Thyroid gland (tissue), 4 donors: ENCODE measurements around the gene GTF2B. TPM values are rescaled to one million over a fixed set of nuclear protein-coding genes. Genes with fewer than 3 reads are reported as not detected.
"Not testable (repeated sequence)": the region's sequence is repeated elsewhere in the genome, so short reads cannot be mapped to it uniquely, and the experiment has no call there.

ENCODE experiments used
- DNase-seq, 2 donors: peaks; one replicate each; pipeline ENCODE4 v3.0.0-alpha.2; 2019
- H3K27ac ChIP-seq, 3 donors: fragments of 200-600 bp; sonication (generic); 1 replicate in 2 of 3; 2 replicates in 1 of 3; pipeline ENCODE4 v1.5.1; 2016 to 2019; ENCODE audit warnings: mild to moderate bottlenecking in 1 of 3, moderate library complexity in 1 of 3
- H3K27me3 ChIP-seq: fragments of 200-600 bp; sonication (generic); one replicate; pipeline ENCODE4 v1.5.1; 2019
- H3K36me3 ChIP-seq, 2 donors: fragments of 200-600 bp; sonication (generic); one replicate each; pipeline ENCODE4 v1.5.1; 2016 to 2019
- H3K4me1 ChIP-seq, 2 donors: fragments of 200-600 bp; sonication (generic); one replicate each; pipeline ENCODE4 v1.5.1; 2017 to 2019
- H3K4me3 ChIP-seq, 3 donors: fragments of 200-600 bp; sonication (generic); replicated peaks in 1 of 3; 1 replicate in 2 of 3; 2 replicates in 1 of 3; pipeline ENCODE4 v1.5.1; 2016; ENCODE audit warnings: mild to moderate bottlenecking in 1 of 3
- H3K9me3 ChIP-seq: fragments of 200-600 bp; sonication (generic); one replicate; pipeline ENCODE4 v1.5.1; 2017
- POLR2A ChIP-seq, 2 donors: fragments of 450-650 bp; IDR thresholded peaks; one replicate each; pipeline ENCODE4 v1.6.1; 2017; ENCODE audit warnings: antibody characterized with exemption in 2 of 2, mild to moderate bottlenecking in 2 of 2, moderate library complexity in 1 of 2
- WGBS, 2 donors: methylation state at CpG; one replicate each; pipeline ENCODE4 v1.1.5; 2017; 5-methylcytosine and 5-hydroxymethylcytosine counted together
- intact Hi-C: fragments of 100-400 bp; cut with DNase I; formaldehyde crosslinking; loops from one replicate; pipeline ENCODE4 v1.15.1; 2023
- total RNA-seq, 4 donors: library from RNA; depleted of rRNA; stranded (reverse); fragments of >200 nt; gene quantifications; one replicate each; pipeline ENCODE4 v1.2.3, GENCODE V29; 2016
- TF ChIP-seq, protein P1 (sequence below), 6 experiments: fragments of 200-600 bp in 3 of 6; fragments of 450-650 bp in 3 of 6; sonication (generic) in 3 of 6; IDR thresholded peaks; one replicate each; pipeline ENCODE4 v1.5.1; 2016 to 2019; ENCODE audit warnings: antibody characterized with exemption in 6 of 6, mild to moderate bottlenecking in 2 of 6, inconsistent platforms in 1 of 6, moderate library complexity in 1 of 6

Gene GTF2B
- total RNA-seq, 4 donors from 2014 or later = 33.1 to 53.8 (median 39.0) TPM

- DNase-seq = no peak
- H3K27ac ChIP-seq = no peak overlapping the region
- intact Hi-C loops = no loop called here
- H3K36me3 ChIP-seq = peaks cover 0 to 18% of the 10 kb centered on the region in 2 donors
- TF ChIP-seq POLR2A (IDR thresholded peaks at IDR 0.05) = no peak
- TF ChIP-seq, protein P1, sequence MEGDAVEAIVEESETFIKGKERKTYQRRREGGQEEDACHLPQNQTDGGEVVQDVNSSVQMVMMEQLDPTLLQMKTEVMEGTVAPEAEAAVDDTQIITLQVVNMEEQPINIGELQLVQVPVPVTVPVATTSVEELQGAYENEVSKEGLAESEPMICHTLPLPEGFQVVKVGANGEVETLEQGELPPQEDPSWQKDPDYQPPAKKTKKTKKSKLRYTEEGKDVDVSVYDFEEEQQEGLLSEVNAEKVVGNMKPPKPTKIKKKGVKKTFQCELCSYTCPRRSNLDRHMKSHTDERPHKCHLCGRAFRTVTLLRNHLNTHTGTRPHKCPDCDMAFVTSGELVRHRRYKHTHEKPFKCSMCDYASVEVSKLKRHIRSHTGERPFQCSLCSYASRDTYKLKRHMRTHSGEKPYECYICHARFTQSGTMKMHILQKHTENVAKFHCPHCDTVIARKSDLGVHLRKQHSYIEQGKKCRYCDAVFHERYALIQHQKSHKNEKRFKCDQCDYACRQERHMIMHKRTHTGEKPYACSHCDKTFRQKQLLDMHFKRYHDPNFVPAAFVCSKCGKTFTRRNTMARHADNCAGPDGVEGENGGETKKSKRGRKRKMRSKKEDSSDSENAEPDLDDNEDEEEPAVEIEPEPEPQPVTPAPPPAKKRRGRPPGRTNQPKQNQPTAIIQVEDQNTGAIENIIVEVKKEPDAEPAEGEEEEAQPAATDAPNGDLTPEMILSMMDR (IDR thresholded peaks at IDR 0.05) = no peak
- 100% methylated on average over 2 of the region's 2 CpGs for WGBS, 2 donors
- no peaks in the 10 kb centered on the region for H3K4me1 ChIP-seq
- H3K4me3 ChIP-seq = no peak overlapping the region
- no peaks in the 10 kb centered on the region for H3K9me3 ChIP-seq
- no peaks in the 10 kb centered on the region for H3K27me3 ChIP-seq
These were observed 31.9 kb upstream of the GTF2B start for GRCh38 chr1:88923224-88923623.

DNA sequence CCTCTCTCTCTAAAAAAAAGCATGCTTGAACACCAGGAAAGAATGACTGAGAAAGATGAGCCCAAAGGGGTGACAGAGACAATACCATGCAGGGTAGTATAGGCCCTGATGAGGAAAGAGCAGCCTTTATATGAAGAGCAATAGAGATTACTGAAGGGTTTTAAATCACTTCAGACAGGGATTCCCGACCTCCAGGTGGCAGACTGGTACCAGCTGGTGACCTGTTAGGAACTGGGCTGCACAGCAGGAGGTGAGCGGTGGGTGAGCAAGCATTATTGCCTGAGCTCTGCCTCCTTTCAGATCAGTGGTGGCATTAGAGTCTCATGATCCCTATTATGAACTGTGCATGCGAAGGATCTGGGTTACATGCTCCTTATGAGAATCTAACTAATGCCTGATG, 30.8 kb upstream of the GTF2B start:
- intact Hi-C loops = no loop called here
- no peak overlapping the region for H3K4me3 ChIP-seq
- TF ChIP-seq, protein P1 (IDR thresholded peaks at IDR 0.05) = no peak
- no peak for TF ChIP-seq POLR2A (IDR thresholded peaks at IDR 0.05)
- 78 to 93% methylated on average over 3 of the region's 3 CpGs for WGBS, 2 donors
- H3K9me3 ChIP-seq = no peaks in the 10 kb centered on the region
- DNase-seq = no peak
- H3K27me3 ChIP-seq = no peaks in the 10 kb centered on the region
- H3K36me3 ChIP-seq = peaks cover 0 to 18% of the 10 kb centered on the region in 2 donors
- no peak overlapping the region for H3K27ac ChIP-seq
- H3K4me1 ChIP-seq = no peaks in the 10 kb centered on the region

DNA sequence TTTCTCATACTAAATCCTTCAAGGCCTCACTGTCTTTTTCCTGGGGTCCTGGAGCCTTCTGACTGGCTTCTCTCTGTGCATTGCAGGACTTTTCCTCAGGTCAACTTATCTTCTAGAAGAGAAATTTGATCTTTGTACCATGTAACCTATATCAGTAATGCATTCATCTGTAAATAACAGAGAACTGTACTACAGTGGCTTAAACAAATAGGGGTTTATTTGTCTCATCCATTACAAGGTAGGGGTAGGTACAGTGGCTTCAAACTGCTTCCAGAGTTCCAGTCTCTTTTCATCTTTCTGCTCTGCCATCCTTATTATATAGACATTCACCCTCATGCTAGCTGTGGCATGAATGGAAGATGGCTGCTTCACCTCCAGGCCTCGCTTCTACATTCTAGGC, 29.5 kb upstream of the GTF2B start:
- 100% methylated on average over 1 of the region's 1 CpG for WGBS, 2 donors
- H3K4me1 ChIP-seq = no peaks in the 10 kb centered on the region
- no peak for TF ChIP-seq POLR2A (IDR thresholded peaks at IDR 0.05)
- TF ChIP-seq, protein P1 (IDR thresholded peaks at IDR 0.05) = no peak
- intact Hi-C loops = no loop called here
- no peaks in the 10 kb centered on the region for H3K9me3 ChIP-seq
- H3K4me3 ChIP-seq = no peak overlapping the region
- peaks cover 0 to 18% of the 10 kb centered on the region in 2 donors for H3K36me3 ChIP-seq
- no peaks in the 10 kb centered on the region for H3K27me3 ChIP-seq
- DNase-seq = no peak
- no peak overlapping the region for H3K27ac ChIP-seq

- DNase-seq = no peak
- WGBS, 2 donors = 97% methylated on average over 3 of the region's 3 CpGs
- Histone ChIP-seq H3K36me3 (no peaks in the 10 kb centered on the region), H3K4me3 (no peak overlapping the region), H3K27ac (no peak overlapping the region), H3K27me3 (no peaks in the 10 kb centered on the region), H3K9me3 (no peaks in the 10 kb centered on the region), H3K4me1 (no peaks in the 10 kb centered on the region)
- intact Hi-C loops = no loop called here
- TF ChIP-seq, protein P1 (IDR thresholded peaks at IDR 0.05) = no peak
- TF ChIP-seq POLR2A (IDR thresholded peaks at IDR 0.05) = no peak
These were observed 26.1 kb upstream of the GTF2B start for GRCh38 chr1:88917321-88918025.

DNA sequence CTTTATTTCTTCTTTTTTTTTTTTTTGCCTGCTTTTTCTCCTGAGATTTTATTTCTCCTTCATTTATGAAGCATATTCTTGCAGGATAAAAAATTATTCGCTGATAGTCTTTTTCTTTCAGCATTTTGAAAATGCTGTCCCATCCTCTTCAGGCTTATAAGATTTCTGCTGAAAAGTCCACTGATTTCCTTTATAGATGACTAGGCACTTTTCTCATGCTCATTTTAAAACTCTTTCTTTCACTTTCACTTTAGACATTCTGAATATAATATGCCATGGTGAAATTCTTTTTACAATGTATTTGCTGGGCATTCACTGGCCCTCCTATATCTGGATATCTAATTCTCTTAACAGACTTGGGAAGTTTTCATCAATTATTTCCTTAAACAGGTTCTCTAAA, 25.5 kb upstream of the GTF2B start:
- Histone ChIP-seq H3K4me3 (no peak overlapping the region), H3K27ac (no peak overlapping the region), H3K36me3 (no peaks in the 10 kb centered on the region), H3K4me1 (no peaks in the 10 kb centered on the region), H3K9me3 (no peaks in the 10 kb centered on the region), H3K27me3 (no peaks in the 10 kb centered on the region)
- WGBS, 2 donors = 38 to 44% methylated on average over 1 of the region's 1 CpG
- no peak for DNase-seq
- intact Hi-C loops = no loop called here
- TF ChIP-seq POLR2A (IDR thresholded peaks at IDR 0.05) = no peak
- TF ChIP-seq, protein P1 (IDR thresholded peaks at IDR 0.05) = no peak

DNA sequence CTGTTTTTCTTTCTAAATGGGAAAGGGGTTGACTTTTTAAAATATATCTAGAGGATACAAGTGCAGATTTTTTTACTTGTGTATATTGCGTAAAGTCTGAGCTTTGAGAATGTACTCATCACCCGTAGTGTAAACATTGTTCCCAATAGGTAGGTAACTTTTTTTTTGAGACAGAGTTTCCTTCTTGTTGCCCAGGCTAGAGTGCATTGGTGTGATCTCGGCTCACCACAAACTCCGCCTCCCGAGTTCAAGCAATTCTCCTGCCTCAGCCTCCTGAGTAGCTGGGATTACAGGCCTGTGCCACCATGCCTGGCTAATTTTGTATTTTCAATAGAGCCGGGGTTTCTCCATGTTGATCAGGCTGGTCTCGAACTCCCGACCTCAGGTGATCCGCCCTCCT, 20.4 kb upstream of the GTF2B start:
- H3K27me3 ChIP-seq, H3K4me1 ChIP-seq, H3K9me3 ChIP-seq, intact Hi-C loops, DNase-seq, H3K4me3 ChIP-seq, H3K36me3 ChIP-seq, H3K27ac ChIP-seq: not testable (repeated sequence)
- 89 to 95% methylated on average over 9 of the region's 9 CpGs for WGBS, 2 donors
